ENCODE data around the gene GLMP.
"Not testable (repeated sequence)": the region's sequence is repeated elsewhere in the genome, so short reads cannot be mapped to it uniquely, and the experiment has no call there.

Gene GLMP
- 9.2 to 14.9 reads per million in 2 donors for total RNA-seq

- DNase-seq, result peak; percentile 36
Observed at GRCh38 chr1:156295391-156295947, at the start of gene GLMP. TSS of gene GLMP (minus strand) at chr1:156295679. CDS start at chr1:156295645, 34 bp downstream.

GRCh38 chr1:156344409-156344808 is 48.9 kb upstream of the GLMP start:
- DNase-seq, result no peak

DNA sequence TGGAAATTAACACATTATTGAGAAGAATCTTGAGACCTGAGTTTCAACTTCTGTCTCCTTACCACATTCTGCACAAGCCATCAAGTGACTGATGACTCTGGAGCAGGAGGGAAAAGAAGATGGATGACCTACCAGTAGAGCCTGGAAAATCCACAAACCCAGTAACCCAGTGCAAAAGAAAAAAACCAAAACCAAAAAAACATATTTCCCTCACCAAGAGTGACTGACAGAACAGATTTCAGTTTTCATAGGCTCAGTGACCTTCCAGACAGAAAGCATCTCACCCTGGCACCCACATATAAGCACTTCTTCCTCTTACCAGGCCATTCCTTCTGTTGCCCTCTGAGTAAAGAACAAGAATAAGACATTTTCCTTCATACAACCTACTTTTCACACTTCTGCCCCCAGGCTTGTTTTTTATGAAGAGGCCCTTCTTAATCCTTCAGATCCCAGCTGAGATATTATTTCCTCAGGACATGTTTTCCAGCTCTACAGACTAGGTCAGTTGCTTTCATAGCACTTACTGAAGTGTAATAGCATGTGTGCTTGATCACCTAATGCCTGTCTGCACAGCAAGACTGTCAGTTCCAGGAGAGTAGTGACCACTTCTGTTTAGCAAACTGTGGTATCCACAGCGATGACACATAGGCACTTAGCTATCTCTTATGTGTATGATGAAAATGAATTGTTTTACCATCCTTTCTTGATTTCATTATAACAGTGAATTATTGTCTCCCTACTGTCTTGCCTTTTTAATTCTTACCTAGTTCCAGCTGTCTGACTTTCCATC is 46.9 kb upstream of the GLMP start:
- no peak for DNase-seq

DNA sequence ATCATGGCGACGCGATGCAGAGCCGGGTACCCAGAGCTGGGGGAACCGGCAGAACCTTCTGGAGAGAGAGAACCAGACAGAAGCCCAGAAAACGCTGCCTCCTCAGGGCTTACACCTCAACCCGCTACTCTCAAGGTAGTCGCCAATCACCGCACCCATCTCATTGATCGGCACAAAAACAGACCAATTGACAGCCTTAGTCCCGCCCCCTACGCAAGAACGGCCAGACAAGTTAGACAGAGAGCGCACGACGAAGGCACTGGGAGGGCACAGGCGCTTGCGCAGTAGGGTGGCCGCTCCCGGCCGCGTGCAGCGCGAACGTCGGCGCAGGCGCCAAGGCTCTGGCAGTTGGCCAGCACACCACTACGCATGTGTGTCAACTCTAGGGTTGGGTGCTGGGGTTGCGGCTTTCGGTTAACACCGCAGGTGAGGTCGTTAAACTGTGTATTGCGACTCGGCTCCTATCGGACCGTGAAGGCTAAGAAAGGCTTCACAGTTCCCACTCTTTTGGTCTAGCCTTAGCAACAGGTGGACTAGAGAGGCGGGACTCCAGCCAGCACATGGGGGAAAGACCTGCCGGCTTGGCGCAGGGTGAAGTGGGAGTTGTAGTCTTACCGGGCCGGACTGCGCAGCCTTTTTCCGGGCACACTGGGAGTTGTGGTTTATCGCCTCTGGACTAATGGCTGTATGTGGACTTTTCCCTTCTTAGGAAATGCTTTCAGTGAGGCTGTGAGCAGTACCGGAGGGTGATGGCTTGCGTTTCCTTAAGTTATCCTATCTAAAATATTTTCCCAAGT is 42.9 kb upstream of the GLMP start, which contains the start of the genes CCT3 and TSACC:
TSS of gene CCT3 (minus strand) at position 113 of the 797 bp plus-strand sequence. CDS start at position 5, 108 bp downstream.
TSS of gene TSACC (plus strand) at position 347 of the 797 bp plus-strand sequence. CDS start 1,232 bp downstream, outside the sequence.
- peak; percentile 98 for DNase-seq

- DNase-seq, result peak; percentile 3
Observed at GRCh38 chr1:156337888-156338179, 42.4 kb upstream of the GLMP start.

DNA sequence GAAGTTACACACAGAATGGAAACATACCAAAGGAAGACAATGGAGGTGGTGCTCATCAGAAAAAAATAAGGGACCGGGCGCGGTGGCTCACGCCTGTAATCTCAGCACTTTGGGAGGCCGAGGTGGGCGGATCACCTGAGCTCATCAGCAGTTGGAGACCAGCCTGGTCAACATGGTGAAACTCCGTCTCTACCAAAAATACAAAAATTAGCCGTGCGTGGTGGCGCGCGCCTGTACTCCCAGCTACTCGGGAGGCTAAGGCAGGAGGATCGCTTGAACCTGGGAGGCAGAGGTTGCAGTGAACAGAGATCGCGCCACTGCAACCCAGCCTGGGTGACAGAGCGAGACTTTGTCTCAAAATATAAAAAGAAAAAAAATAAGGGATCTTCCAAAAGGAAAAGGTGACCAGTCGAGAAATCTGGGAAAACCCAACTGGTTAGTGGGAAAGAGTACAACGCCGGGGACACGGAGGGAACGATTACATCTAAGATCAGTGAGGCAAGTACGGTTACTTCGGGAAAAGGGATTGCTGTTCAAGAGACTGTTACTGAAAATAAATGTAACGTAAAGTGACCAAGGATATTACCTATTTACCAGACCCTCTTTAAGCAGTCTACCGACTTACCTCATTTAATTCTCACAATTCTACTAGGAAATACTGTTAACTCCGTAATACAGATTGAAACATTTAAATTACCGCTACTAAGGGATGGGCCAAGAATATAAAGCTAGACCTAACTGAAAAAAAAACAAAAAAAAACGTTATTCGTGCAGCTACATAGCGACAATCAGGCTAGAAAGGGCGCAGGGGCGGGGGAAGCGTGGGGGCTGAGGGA is 41.8 kb upstream of the GLMP start:
- DNase-seq, result no peak

DNA sequence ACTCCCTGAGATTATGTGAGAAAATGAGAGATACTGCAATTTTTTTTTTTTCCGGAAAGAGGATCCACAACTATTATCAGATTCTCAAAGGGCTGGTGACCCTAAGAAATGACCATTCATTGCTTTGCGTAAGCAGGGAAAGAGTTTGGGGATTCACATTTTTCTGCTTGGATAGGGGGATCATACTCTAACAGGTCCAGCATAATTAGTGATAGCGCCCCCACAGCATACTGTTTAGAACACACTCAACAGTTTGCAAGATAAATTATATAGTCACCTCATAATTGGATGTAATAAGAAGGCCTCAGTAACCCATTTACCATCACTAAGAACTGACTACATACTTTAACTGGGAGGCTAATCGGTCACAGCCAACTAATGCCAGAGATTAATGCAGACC is 40.8 kb upstream of the GLMP start:
- DNase-seq, result no peak

GRCh38 chr1:156323179-156323578 is 27.7 kb upstream of the GLMP start:
- not testable (repeated sequence) for DNase-seq

DNA sequence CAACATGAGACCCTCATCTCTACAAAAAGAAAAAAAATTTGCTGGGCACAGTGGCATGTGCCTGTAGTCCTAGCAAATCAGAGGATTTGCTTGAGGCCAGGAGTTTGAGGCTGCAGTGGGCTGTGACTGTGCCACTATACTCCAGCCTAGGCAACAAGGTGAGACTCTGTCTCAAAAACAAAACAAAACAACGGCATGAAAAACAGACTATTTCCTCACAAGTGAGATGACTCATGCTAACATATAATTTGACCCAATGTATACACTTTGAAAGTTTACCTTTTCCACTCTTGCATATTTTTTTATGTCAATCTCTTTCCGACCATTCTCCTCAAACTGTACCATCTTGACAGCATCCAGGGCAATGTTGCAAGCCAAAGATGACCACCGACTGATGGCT is 25.1 kb upstream of the GLMP start:
- no peak for DNase-seq

DNA sequence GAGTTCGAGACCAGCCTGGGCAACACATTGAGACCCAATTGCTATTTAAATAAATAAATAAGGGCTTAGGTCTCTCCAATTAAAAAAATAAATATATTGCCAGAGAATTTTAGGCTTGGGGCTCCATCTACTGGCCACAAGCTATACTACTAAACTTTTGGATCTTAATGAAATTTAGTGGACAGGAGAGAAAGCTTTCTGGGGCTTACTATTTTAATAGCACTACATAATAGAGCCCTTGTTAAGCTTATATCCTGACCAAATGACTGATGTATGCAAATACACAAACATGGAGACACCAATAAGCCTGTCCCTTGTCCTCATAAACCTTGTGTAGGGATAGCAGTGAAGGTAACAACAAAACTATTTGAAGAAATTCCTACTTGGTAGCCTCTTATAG is 24.2 kb upstream of the GLMP start:
- DNase-seq, result no peak

- DNase-seq, result no peak
Observed at GRCh38 chr1:156316909-156317308, 21.4 kb upstream of the GLMP start.

GRCh38 chr1:156310962-156311361 is 15.5 kb upstream of the GLMP start:
- no peak for DNase-seq

DNA sequence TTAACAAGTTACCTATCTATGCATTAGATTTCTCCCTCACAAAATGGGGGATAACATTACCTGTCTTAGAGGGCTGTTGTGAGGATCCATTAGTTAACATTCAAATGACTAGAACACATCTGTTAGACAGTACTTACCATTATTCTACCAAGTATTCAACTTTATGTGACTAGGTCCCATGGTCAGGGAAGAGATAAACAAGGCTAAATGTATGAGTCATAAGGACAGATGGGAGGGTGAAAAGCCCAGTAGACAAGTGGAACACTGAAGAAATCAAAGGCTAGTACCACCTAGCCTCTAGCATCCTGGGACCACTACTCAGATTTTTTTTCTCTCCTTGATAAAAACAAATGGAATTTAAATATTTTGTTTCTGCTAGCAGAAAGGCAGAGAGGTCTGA is 12.6 kb upstream of the GLMP start:
- DNase-seq, result no peak

DNA sequence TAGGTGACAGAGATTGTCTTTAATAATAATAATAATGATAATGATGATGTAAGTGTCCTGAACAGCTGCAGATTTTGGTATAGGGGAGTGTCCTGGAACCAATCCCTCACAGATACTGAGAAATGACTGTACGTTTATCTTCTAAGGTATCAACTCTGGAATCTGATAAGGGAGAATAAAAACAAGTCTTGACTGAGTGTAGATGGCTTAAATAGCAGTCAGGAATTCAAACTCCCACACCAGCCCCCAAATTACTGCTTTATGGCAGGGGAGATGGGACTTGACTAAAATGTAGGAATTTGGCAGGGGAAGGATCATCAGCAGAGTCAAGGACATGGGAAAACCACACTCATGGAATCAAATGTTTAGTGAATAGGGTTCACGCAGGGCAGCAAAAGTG is 9.7 kb upstream of the GLMP start:
- DNase-seq, result no peak

GRCh38 chr1:156303241-156303640 is 7.8 kb upstream of the GLMP start:
- no peak for DNase-seq

- DNase-seq, result no peak
Observed at GRCh38 chr1:156298852-156299357, 3.4 kb upstream of the GLMP start, which contains the start of gene VHLL. TSS of gene VHLL (minus strand) at chr1:156299307. CDS start at chr1:156299189, 118 bp downstream.

DNA sequence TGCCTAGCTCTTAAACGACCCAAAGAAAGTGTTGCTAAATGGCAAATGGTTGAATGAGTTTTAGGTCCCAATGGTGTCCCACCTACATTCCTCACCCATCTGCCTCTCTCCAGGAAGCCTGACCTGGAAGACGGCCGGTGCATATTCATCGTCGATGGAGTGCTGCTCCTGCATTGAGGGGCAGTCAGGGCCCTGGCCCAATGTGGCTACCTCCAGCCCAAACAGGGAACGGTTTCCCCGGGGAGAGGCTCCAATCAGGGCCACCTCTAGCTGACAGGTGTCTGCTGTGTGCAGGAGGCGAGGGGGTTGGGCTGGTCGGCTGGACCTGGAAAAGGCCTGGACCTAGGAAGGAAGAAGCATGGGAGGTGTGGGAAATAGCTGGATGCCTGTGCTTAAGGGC is 1.6 kb downstream of the GLMP start:
- DNase-seq, result no peak

GRCh38 chr1:156293098-156293434 is 2.4 kb downstream of the GLMP start:
- DNase-seq, result no peak

- no peak for DNase-seq
Observed at GRCh38 chr1:156291226-156292061, 4.0 kb downstream of the GLMP start.

GRCh38 chr1:156289857-156290256 is 5.6 kb downstream of the GLMP start:
- DNase-seq, result no peak

DNA sequence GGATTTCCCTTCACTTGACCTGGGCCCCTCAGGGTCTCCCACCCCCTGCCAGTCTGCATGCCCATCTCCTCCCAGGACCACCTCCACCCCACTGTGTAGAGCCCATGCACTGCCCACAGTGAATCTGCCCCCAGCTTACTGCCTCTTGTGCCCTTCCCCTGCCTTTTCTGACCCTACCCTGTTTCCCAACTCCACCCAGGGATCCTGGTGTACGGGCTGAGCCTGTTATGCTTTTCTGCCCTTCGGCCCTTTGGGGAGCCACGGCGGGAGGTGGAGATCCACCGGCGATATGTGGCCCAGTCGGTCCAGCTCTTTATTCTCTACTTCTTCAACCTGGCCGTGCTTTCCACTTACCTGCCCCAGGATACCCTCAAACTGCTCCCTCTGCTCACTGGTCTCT is 9.4 kb downstream of the GLMP start:
- DNase-seq, result no peak

GRCh38 chr1:156285437-156285836 is 10.0 kb downstream of the GLMP start:
- no peak for DNase-seq
